OCI-M1 (cell line): ENCODE results near the gene IFRD1.
"Not testable (repeated sequence)": the region's sequence is repeated elsewhere in the genome, so short reads cannot be mapped to it uniquely, and the experiment has no call there.

ENCODE experiments used
- DNase-seq: peaks from one replicate; lab custom pipeline; 2025; lab: John Stamatoyannopoulos, UW

Gene IFRD1

GRCh38 chr7:112516418-112516817 is 66.2 kb downstream of the IFRD1 start:
- DNase-seq, result not testable (repeated sequence)

GRCh38 chr7:112517487-112517886 is 67.2 kb downstream of the IFRD1 start:
- no peak for DNase-seq

GRCh38 chr7:112520787-112521186 is 70.5 kb downstream of the IFRD1 start:
- DNase-seq, result no peak

GRCh38 chr7:112521942-112522341 is 71.7 kb downstream of the IFRD1 start:
- DNase-seq, result no peak

DNA sequence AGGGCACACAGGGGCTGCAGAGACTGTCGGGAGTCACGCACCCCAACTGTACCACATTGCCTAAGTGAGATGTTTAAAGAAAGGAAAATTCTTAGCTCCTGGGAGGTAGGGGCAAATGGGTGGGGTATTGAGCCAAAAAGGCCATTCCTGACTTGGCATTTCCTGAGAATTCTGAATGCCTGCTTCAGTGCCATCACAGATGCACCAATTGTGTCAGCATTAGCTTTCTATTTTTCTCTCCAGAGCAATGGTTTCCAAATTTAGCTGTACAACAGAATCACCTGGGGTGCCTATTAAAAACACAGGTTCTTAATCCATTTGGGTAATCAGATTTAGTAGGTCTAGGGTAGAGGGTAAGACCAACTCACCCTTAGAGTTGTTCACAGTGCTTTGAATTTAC is 73.6 kb downstream of the IFRD1 start:
- no peak for DNase-seq
